Activated CD8-positive, alpha-beta memory T cell treated with anti-CD3 and anti-CD28 coated beads, Interleukin-2, amount 50 U/mL, for 24 hours (primary cell): ENCODE data around the gene ST7.
"Not testable (repeated sequence)": the region's sequence is repeated elsewhere in the genome, so short reads cannot be mapped to it uniquely, and the experiment has no call there.

Source experiments
- DNase-seq: peaks from one replicate; pipeline ENCODE4 v3.0.0-alpha.2; 2020; ENCODE audit errors: extremely low read depth

Gene ST7

DNA sequence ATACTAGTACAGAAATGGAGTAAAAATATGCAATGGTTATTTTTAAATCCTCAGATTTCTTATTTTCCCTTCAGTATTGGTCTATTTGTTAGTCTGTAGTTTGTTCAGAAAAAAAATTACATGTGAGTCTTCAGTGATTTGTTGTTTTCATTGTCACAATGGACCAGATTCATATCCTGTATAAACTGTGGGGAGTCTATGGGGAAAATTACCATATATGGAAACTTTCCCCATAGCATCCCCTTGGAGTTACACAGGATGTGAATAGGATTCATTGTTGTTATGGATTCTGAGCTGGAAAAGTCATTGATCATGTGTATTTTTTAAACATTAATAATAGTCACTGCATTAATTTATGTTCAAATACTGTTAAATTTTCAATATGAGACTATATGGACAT lies 72.6 kb downstream of the ST7 start:
- DNase-seq = no peak

DNA sequence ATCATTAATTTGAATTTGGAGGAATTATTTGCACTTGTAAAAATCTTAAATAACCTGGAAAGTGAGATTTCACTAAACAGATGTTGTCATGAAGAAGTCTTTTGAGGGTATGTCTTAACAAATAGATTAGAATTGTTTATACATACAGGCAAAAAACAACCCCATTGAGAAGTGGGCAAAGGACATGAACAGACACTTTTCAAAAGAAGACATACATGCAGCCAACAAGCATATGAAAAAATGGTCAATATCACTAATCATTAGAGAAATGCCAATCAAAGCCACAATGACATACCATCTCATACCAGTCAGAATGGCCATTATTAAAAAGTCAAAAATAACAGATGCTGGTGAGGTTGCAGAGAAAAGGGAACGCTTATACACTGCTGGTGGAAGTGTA lies 77.0 kb downstream of the ST7 start:
- not testable (repeated sequence) for DNase-seq

DNA sequence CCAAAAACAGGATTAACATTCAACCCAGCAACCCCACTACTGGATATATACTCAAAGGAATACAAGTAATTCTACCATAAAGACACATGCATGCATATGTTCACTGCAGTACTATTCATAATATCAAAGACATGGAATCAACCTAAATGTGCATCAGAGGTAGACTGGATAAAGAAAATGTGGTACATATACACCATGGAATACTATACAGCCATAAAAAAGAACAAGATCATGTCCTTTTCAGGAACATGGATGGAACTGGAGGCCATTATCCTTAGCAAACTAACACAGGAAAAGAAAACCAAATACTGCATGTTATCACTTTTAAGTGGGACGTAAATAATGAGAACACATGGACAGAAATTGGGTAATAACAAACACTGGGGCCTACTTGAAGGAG lies 77.5 kb downstream of the ST7 start:
- not testable (repeated sequence) for DNase-seq

DNA sequence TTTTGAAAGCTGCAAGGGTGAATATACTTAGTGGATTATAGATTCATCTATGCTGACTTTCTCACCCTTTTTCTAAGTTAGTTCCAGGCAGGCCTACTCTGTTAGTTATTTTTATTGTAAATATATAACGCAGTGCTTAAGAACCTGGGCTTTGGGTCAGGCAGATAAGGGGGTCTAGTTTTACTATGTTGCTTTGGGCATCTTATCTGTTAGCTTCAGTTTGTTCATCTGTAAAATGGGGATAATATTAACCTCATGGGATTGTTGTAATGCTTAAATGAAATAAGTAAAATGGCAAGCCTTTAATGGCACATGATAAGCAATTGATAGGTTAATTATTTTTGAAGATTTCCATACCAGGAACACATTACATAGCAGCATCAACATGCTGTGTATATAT lies 79.5 kb downstream of the ST7 start:
- DNase-seq = no peak

DNA sequence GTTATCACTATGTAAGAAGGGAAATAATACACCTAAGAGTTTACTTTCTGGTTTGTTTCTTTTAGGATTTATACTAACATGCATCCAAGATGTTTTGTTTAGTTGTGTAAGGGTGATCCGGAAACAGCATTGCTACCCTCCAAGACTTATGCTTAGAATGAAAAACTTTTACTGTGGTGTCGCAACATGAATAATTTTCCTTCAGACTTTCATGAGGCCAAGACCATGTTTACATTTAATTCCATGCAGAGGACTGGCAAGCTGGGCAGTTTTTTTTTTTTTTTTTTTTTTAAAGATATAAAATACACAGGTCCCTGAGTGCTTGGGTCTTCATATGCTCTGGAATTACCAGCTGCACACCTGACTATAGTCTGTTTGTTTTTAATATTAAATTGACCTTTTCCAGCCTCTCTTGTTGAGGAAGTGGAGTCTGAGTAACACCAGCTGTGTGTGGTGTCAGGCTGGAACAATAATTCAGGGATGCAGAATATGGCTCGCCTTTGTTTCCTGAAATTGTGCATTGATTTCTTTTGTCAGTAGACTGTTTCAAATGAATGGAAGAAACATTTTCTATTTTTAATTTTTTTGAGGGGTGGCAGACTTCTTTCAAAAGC lies 81.7 kb downstream of the ST7 start:
- no peak for DNase-seq

DNA sequence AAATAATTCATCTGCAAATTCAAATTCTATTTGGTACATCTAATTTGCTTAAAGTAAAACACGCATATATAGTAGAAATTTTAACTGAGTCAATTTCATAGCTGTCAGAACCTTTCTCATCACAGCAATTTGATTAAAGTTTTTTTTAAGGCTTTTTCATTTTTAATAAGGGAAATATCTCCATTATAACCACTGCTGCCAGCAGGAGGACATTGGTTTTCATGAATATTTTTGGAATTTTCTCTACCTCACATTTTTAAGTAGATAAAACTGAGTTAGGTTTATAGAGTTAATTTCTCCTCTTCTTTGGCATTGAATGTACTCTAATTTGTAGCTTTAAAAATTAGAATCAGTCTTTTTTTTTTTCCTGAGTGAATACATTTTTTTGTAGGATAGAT lies 82.2 kb downstream of the ST7 start:
- DNase-seq = no peak

DNA sequence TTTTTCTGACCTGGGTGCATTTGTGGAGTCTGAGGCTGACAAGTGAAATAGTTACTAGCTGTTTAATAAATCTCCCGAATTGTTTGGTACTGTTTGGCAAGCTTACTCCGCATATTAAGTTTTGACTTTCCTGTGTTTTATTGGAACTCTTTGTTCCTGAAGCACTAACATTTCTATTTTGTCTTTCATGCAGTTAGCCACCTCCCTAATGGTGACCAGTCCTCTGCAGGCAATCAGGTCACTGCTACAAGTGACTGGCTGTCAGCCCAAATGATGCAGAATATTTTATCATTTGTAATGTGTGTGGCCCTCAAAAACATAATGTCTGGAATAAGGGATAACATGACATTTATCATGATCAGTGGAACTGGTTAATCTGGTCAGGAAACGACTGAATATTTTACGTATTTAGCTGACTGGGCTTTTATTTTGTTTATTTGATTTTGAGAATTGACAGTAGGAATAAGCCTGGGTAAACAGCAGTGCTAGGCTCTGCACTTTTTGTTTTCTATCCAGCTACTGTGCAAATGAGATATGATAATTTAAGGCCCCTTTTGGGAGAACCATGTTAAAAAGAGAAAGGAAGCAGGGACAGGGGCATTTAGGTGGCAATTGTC lies 82.9 kb downstream of the ST7 start:
- DNase-seq = no peak

DNA sequence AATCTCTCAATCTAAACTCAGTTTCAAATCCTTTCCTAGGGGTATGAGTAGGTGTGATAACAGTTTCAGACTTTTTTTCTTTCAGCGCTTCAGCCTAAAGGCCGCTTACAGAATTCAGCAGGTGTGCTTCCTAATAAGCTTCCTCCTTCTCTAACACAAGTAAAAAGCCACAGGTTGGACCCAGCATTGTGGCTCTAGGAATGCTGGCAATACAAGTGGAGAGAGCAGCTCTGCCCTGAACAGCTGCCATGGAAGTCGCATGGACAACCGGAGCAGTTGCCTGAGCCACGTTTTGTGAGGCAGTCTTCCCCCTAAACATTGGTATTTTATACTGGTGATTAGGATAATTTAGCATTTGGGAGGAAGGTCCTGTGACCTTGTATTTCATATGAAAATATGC lies 83.5 kb downstream of the ST7 start:
- no peak for DNase-seq

DNA sequence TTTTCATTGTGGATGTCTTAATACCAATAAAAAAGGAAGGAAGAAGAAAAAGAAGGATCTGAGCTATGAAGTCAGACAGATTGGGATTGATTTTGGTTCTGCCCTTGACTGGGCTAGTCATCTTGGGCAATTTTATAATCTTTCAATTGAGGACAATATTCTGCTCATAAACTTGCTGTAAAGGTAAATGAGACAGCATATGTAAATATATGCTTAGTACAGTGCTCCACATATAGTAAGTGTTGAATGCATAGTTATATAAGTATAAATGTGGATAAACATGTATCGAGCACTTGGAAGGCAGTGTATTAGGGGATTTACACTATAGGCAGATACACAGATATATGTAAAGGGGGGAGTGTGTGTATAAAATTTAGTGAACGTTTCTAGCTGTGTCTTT lies 85.1 kb downstream of the ST7 start:
- no peak for DNase-seq

DNA sequence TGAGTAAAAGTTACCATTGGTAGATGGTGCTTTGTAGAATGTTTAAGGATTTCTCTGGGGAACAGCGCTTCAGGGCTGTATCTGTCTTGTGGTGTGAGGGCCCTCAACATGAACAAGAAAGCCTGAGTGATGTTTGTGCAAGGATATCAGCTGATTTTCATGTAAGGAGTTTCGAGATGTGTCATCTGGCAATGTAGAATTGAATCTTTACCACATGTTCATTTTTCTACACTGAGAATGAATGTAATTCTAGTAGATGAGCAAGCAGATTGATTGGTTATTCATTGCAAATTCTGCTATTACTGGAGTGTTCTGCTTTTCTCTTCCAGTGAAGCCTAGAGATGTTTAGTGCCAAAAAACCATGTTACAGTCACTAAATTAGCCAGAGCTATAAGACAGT lies 87.7 kb downstream of the ST7 start:
- no peak for DNase-seq

DNA sequence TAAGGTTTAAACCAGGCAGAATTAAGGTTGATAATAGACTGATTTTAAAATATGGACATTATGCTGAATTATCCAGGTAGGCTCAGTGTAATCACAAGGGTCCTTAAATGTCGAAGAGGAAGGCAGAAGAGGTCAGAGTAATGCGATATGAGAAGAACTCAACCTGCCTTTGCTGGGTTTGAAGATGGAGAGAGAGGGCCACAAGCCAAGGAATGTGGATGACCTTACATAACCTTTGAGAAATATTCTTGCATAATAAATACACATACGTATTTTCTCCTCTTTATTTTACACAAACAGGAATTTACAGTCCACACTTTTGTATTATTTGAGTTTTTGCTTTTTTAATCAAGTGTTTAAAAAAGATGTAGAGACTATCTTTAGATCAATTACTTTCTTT lies 88.5 kb downstream of the ST7 start:
- DNase-seq = no peak

DNA sequence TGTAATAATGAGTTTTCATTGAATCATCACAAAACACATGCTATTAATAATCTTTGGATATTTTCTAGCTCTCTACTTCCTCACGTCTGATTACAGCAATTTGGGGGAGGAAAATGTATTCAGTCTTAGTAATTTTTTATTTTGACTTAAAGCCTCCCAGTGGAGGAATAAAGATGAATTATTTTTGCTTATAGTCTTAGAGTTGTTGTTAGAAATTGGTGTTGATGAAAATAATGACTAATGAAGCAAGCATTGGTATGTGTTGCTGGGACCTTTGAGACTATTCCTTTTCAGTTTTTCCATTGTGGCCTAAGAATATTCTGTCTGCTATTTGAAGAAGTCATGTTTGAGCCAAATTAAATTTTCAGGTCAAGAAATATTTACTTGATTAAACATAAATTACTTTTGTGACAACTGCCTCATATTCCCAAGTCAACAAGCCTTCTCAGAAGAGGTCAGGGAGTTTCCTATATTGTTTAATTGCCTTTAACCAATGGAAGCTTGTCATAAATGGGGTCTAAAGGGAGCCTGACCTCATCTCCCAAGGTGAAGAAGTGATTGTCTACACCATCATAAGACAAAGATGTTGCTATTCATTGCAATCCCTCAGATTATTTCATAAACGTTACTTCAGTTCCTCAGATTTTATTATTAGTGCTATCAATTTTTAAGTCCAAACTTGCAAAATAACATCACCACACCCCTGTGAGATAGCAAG lies 90.0 kb downstream of the ST7 start:
- no peak for DNase-seq

DNA sequence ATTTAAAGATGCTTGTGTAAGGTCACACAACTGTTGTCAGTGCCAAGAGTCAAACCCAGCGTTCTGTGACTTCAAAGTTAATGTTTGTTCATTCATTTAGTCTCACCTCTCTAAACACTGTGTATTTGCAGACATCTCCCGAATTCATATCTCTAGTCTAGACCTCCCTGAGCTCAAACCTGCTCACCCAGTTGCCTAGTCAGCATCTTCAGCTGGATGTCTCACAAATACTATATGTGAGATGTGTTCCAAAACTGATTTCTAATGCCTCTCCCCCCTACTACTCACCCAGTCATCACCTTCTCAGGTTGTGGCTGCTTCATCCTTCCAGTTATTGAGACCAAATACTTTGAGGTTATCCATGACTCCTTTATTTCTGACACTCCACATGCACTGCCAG lies 91.4 kb downstream of the ST7 start:
- DNase-seq = no peak

DNA sequence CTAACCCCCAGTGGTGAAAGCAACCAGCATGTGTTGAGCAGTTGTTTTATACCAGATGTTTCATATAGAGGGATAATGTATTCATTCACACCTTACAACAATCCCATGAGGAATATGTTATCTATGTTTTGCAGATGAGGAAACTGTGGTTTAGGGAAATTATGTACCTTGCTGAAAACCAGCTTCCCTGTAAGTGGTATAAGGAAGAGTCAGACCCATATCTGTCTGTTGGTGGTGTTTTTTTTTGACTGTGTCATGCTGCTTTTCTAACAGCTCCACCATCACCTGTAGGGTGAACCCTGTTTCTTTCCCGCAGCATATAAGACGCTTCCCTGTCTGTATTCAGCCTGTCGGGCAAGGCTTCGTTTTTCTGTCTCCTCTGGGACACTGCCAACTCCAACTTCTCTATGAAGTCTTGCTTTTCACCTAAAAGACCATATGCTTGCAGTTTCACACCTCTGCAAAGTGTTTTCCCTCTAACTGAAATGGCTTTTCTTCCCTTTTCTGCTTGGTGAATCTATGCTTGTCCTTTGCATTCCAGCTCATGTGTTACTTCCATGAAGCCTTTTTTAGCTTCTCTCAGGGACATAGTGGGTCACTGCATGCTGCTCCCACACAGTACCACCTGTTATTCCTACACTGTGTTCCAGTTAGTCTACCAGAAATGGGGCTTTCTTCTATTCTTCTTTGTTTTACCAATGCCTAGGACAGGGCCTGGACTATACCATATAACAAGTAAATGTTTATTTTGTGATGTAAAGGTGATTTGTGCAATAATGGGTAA lies 92.8 kb downstream of the ST7 start:
- DNase-seq = no peak

DNA sequence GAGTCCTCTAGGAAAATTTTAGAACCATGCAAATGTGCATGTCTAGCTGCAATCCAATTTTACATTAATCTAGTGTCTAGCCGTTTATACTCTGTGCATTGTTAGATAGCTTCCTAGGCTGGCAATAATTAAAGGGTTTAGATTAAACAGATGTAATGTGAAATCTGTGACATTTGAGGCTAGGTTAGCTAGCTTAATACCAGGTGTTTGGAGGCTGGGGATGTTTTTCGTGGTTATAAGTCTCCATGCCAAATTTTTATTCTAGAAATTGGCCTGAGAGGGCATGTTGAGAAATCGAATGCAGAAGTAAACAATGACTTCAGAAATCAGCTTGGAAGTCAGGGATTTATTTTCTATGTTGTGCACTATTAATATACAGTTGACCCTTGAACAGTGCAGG lies 94.2 kb downstream of the ST7 start:
- no peak for DNase-seq

DNA sequence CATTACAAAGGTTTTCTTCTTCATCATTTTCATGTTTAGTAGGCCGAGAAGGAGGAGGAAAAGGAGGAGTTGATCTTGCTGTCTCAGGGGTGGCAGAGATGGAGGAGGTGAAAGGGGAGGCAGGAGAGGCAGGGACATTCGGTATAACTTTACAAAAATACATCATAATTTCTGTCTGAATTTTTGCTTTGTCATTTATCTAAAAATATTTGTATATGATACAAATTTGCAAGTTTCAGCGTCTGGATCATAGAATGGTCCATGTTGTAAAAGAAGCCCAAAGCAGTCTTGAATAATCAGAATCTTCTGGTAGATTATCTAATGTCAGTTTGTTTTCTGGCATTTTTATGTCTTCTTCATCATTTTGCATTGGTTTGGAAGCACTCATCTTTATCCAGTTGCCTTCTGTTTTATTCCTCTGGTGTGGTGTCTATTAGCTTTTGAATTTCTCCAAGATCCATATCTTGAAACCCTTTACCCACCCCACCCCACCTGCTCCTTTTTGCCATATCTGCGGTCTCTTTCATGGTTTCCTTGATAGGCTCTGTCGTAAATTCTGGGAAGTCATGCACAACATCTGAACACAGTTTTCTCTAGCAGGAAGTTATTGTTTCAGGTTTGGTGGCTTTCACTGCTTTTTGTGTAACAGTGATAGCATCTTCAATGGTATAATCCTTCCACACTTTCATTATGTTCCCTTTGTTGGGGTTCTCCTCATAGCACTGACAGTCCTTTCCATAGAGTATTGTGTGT lies 95.0 kb downstream of the ST7 start:
- no peak for DNase-seq

DNA sequence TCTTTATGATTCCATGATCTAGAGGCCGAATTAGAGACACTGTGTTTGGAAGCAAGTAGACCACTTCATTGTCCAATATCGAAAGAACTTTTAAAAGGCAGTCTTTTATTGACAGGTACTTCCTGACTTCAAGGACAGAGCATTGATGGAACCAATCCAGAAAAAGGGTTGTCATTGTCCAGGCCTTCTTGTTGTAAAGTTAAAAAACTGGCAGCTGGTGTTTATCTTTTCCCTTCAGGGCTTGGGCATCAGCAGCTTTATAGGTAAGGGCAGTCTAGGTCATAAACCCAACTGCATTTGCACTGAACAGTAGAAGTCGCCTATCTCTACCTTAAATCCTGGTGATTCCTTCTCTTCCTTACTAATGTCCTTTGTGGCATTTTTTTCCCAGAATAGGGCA lies 95.6 kb downstream of the ST7 start:
- no peak for DNase-seq

DNA sequence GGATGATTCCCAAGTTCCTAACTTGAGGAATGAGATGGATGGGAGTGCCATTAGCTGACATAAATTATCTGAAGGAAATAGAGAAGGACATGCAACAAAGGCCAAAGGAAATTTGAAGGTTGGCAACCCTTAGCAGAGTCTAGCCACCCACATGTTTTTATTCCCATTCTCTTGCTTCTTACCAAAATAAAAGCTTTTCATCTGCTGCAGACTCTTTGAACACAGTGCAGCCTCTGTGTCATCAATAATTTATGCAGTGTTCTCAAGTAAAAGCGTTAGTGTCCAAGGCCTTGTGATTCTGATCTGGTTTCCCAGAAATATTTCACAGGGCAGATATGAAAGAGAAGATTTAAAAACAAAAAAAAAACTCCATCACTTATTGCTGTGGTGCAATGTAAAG lies 98.5 kb downstream of the ST7 start:
- no peak for DNase-seq

DNA sequence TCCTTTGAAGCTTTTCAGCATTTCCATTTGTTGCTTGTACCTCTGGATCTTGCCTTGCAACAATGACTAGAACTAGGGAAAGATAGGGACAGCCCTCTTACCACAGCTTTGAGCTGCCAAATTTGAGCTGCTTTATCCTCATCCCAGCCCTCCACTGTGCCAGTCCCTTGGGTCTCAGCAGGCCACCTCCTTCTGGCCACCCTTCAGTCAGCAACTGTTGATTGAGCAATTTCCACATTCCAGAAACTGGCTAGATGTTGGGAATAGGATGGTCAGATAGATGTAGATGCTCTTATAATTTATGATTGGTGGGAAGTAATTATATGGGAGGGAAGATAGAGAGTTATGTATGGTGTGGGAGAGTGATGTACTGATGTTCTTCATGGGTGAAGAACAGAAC lies 100.1 kb downstream of the ST7 start:
- DNase-seq = no peak

DNA sequence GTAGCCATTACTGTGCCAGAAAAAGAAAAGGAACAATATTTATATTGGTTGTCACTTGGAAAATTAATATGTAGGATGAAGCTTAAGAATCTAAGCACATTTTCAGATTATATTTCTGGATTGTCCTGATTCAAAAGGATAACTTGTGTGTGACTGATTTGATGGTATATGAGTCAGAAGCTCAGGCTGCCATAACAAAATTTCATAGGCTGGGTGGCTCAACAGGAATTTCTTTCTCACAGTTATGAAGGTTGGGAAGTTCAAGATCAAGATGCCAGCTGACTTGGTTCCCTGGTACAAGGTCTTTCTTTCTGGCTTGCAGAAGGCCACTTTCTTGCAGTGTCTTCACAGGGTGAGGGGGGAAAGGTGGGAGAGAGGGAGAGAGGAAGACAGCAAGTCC lies 108.5 kb downstream of the ST7 start:
- no peak for DNase-seq

DNA sequence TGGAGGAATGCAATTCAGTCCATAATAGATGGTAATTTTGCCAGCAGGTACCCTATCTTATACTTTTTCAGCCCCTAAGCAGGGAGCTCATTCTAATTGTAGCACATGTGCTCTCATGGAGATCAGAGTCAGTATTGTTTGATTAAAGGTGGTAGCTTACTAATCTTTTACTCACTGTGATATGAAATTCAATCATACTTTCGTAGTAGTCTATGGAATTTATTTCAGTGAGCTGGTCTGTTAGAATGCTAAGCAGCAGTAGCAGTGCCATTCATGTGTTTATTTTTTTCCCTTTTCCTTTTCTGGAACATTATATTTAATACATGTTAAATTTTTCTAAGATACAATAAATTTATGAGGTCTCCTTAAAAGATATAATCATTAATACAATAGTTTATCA lies 109.0 kb downstream of the ST7 start:
- no peak for DNase-seq

DNA sequence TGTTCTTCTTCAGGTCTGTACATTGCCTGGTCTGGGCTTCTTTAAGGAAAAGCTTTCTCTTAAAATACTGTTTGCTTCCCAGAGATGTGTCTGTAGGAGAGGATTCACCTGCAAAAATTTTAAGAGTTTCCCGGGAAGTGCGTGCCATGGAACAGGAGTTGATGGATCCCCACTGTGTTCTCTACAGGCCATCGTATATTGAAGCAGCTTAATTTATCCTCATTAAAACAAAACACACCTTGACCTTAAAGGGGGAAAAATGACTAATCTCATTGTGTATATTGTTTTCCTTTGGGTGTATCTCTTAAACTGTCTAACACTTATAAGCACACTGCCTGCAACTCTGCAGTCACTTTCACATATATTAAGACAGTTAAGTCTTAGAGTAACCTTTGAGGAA lies 111.4 kb downstream of the ST7 start:
- no peak for DNase-seq
